K562 (cell line): ENCODE results near the gene CEP350. TPM values are rescaled to one million over a fixed set of nuclear protein-coding genes. Genes with fewer than 3 reads are reported as not detected.

Experiments used
- DIDO1 ChIP-seq: fragments of 450-650 bp; IDR thresholded peaks from 2 replicates; pipeline ENCODE4 v1.6.1; 2016; ENCODE audit warnings: low read depth, missing biosample characterization, missing genetic modification characterization
- E2F3 ChIP-seq: fragments of 250-450 bp; sonication (Bioruptor Pico); IDR thresholded peaks from 2 replicates; pipeline ENCODE4 v1.4.0; 2020; ENCODE audit warnings: mild to moderate bottlenecking
- ETV1 ChIP-seq: fragments of 450-650 bp; conservative IDR thresholded peaks from 2 replicates; pipeline ENCODE4 v1.6.1; 2016; ENCODE audit warnings: missing genetic modification characterization, control low read depth, low read depth, missing compliant biosample characterization
- GATAD2B ChIP-seq: fragments of 450-650 bp; IDR thresholded peaks from 2 replicates; pipeline ENCODE4 v1.6.1; 2017; ENCODE audit warnings: mild to moderate bottlenecking, borderline replicate concordance
- HCFC1 ChIP-seq: IDR thresholded peaks from 2 replicates; pipeline ENCODE4 v1.6.1; 2012; ENCODE audit warnings: low read depth, low read length, improper control_type of control experiment
- HMGN3 ChIP-seq: IDR thresholded peaks from 2 replicates; pipeline ENCODE4 v1.6.1; 2011; ENCODE audit warnings: borderline replicate concordance, low read depth, mild to moderate bottlenecking, mixed read lengths, low read length; ENCODE audit not compliant: insufficient read length; ENCODE audit errors: extremely low read depth
- JUN ChIP-seq, 2 experiments: sonication (generic) in 1 of 2; formaldehyde crosslinking in 1 of 2; IDR thresholded peaks; 2 replicates each; pipeline versions ENCODE4 v1.6.1 to v1.8.0; 2012 to 2022; ENCODE audit warnings: borderline replicate concordance in 2 of 2, mild to moderate bottlenecking in 2 of 2, improper control_type of control experiment in 1 of 2, low read depth in 1 of 2, low read length in 1 of 2, missing genetic modification reagents in 1 of 2
- KDM1A ChIP-seq, 2 experiments: fragments of 450-650 bp; IDR thresholded peaks; 2 replicates each; pipeline ENCODE4 v1.6.1; 2016; ENCODE audit warnings: mild to moderate bottlenecking in 2 of 2
- OTX1 ChIP-seq: fragments of 450-650 bp; formaldehyde crosslinking; IDR thresholded peaks from 2 replicates; pipeline ENCODE4 v1.4.0; 2022; ENCODE audit warnings: mild to moderate bottlenecking
- RBM25 ChIP-seq: fragments of 200-400 bp; formaldehyde crosslinking; IDR thresholded peaks from 2 replicates; pipeline ENCODE4 v1.6.1; 2018; ENCODE audit warnings: low read length, low read depth, moderate library complexity; ENCODE audit not compliant: severe bottlenecking
- RREB1 ChIP-seq: fragments of 250-450 bp; sonication (Bioruptor Pico); IDR thresholded peaks from 2 replicates; pipeline ENCODE4 v1.4.0; 2020
- SMAD1 ChIP-seq: fragments of 150-350 bp; IDR thresholded peaks from 2 replicates; pipeline ENCODE4 v1.6.1; 2014; ENCODE audit warnings: low read length, low read depth; ENCODE audit not compliant: partially characterized antibody
- SMAD4 ChIP-seq: fragments of 250-450 bp; sonication (Bioruptor Pico); conservative IDR thresholded peaks from 2 replicates; pipeline ENCODE4 v1.8.0; 2021; ENCODE audit warnings: inconsistent platforms, mild to moderate bottlenecking, moderate library complexity
- ZBTB2 ChIP-seq: fragments of 450-650 bp; IDR thresholded peaks from 2 replicates; pipeline ENCODE4 v1.6.1; 2016; ENCODE audit warnings: antibody characterized with exemption
- ZFX ChIP-seq: sonication (generic); formaldehyde crosslinking; IDR thresholded peaks from 2 replicates; pipeline ENCODE4 v1.8.0; 2022; ENCODE audit warnings: mild to moderate bottlenecking, missing genetic modification reagents, moderate library complexity
- ZNF146 ChIP-seq: IDR thresholded peaks from one replicate; pipeline ENCODE4 v1.6.1; 2018; ENCODE audit warnings: missing compliant biosample characterization; ENCODE audit not compliant: unreplicated experiment
- polyA plus RNA-seq, 8 experiments: library from polyadenylated mRNA; depleted of rRNA in 4 of 8; stranded (reverse) in 5 of 8; unstranded in 3 of 8; fragments of >200 nt; fragmentation: Nextera tagmentation in 2 of 8; fragmentation: Illumina TruSeq in 1 of 8; extraction: Ambion mirVana in 2 of 8; extraction: Trizol in 1 of 8; gene quantifications; 2 replicates each; pipeline versions ENCODE4 v1.2.1 to v1.2.3, GENCODE V29; 2011 to 2014; ENCODE audit warnings: inconsistent platforms in 1 of 8, missing spikeins in 1 of 8
- total RNA-seq, 7 experiments: library from RNA; depleted of rRNA in 6 of 7; stranded (reverse); fragments of >200 nt in 6 of 7; fragmentation: Illumina TruSeq in 2 of 7; extraction: Trizol in 2 of 7; gene quantifications; 2 replicates each; pipeline versions ENCODE4 v1.2.1 to v1.2.3, GENCODE V29; 2011 to 2021; ENCODE audit warnings: low replicate concordance in 1 of 7

Gene CEP350
- total and polyA plus RNA-seq, 9 of the 15 experiments (the other 6 are each of a cell fraction or from before 2014, with no cell fraction given): 8.3 to 64.3 (median 28.0) TPM

GRCh38 chr1:180154325-180155181, 199.9 kb downstream of the CEP350 start, which contains the start of gene QSOX1 (continued):
- TF ChIP-seq ZFX (CRISPR knock-in tag) (peak; percentile 84), ZNF146 (no peak), RREB1 (peak; percentile 83; the same call in 1 of the 2 replicates), ETV1 (peak; percentile 39; the same call in 1 of the 2 replicates), DIDO1 (tag) (peak; percentile 60), RBM25 (peak; percentile 17), E2F3 (CRISPR knock-in tag) (peak; percentile 38; the same call in 1 of the 2 replicates), KDM1A (IDR thresholded peaks at IDR 0.05) (no peak), ZBTB2 (no peak), HMGN3 (peak; percentile 84), OTX1 (0 out of 2 replicates have a peak, but pooled peaks have one; percentile 49), HCFC1 (peak; percentile 64), SMAD4 (CRISPR knock-in tag) (peak; percentile 62), GATAD2B (peak; percentile 22; the same call in 1 of the 2 replicates), JUN (IDR thresholded peaks at IDR 0.05; ENCODE audit: borderline replicate concordance, low read depth, low read length) (peak; percentile 39; the same call in 1 of the 2 replicates), JUN (CRISPR knock-in tag; IDR thresholded peaks at IDR 0.05; ENCODE audit: borderline replicate concordance) (no peak), SMAD1 (peak; percentile 38)
